HL-60/S4 treated with phorbol 12-myristate 13-acetate at 8.2 ng/mL for 4 days and 3 days (cell line): ENCODE measurements around the gene IRX4.

Experiments
- in situ Hi-C: fragments of 300-500 bp; cut with MboI; formaldehyde crosslinking; loops from 2 replicates; pipeline ENCODE4 v1.15.0; 2022; ENCODE audit warnings: low sequenced_read_pairs

IRX4 gene

GRCh38 chr5:1840741-1841521 lies 41.8 kb downstream of the IRX4 start:
- in situ Hi-C loops, result no loop called here

GRCh38 chr5:1840071-1840547 lies 42.6 kb downstream of the IRX4 start:
- in situ Hi-C loops, result no loop called here

GRCh38 chr5:1838013-1838412 lies 44.7 kb downstream of the IRX4 start:
- in situ Hi-C loops, result no loop called here

GRCh38 chr5:1836891-1837880 lies 45.5 kb downstream of the IRX4 start:
- in situ Hi-C loops, result no loop called here

- in situ Hi-C loops, result no loop called here
These were observed 46.4 kb downstream of the IRX4 start for GRCh38 chr5:1836176-1836890.

- in situ Hi-C loops, result no loop called here
These were observed 47.3 kb downstream of the IRX4 start for GRCh38 chr5:1835431-1835830.

GRCh38 chr5:1834721-1835429 lies 47.9 kb downstream of the IRX4 start:
- in situ Hi-C loops, result no loop called here

- in situ Hi-C loops, result no loop called here
These were observed 48.6 kb downstream of the IRX4 start for GRCh38 chr5:1834022-1834551.

GRCh38 chr5:1833264-1834021 lies 49.3 kb downstream of the IRX4 start:
- in situ Hi-C loops, result no loop called here

GRCh38 chr5:1832511-1833250 lies 50.0 kb downstream of the IRX4 start:
- in situ Hi-C loops, result no loop called here

GRCh38 chr5:1831677-1832313 lies 50.9 kb downstream of the IRX4 start:
- in situ Hi-C loops, result no loop called here

- in situ Hi-C loops, result no loop called here
These were observed 51.5 kb downstream of the IRX4 start for GRCh38 chr5:1831257-1831656.

- in situ Hi-C loops, result no loop called here
These were observed 52.0 kb downstream of the IRX4 start for GRCh38 chr5:1830571-1831228.

- in situ Hi-C loops, result no loop called here
These were observed 54.8 kb downstream of the IRX4 start for GRCh38 chr5:1827886-1828397.
